ENCODE measurements around the gene TMEM250. TPM values are rescaled to one million over a fixed set of nuclear protein-coding genes. Genes with fewer than 3 reads are reported as not detected.
"Not testable (repeated sequence)": the region's sequence is repeated elsewhere in the genome, so short reads cannot be mapped to it uniquely, and the experiment has no call there.

The TMEM250 gene
- 26.9 TPM for total RNA-seq

GRCh38 chr9:136118320-136119060 lies at the start of gene TMEM250:
TSS of gene TMEM250 (minus strand) at chr9:136118875. CDS start at chr9:136116900, 1,975 bp downstream.
- peak; percentile 93 to 94 for DNase-seq (ENCODE audit: low spot score in 2 of 2)
- FAIRE-seq, result no peak

- DNase-seq (ENCODE audit: low spot score in 2 of 2) (no peak), FAIRE-seq (no peak)
Measured at GRCh38 chr9:136163248-136163850, 44.7 kb upstream of the TMEM250 start.

DNA sequence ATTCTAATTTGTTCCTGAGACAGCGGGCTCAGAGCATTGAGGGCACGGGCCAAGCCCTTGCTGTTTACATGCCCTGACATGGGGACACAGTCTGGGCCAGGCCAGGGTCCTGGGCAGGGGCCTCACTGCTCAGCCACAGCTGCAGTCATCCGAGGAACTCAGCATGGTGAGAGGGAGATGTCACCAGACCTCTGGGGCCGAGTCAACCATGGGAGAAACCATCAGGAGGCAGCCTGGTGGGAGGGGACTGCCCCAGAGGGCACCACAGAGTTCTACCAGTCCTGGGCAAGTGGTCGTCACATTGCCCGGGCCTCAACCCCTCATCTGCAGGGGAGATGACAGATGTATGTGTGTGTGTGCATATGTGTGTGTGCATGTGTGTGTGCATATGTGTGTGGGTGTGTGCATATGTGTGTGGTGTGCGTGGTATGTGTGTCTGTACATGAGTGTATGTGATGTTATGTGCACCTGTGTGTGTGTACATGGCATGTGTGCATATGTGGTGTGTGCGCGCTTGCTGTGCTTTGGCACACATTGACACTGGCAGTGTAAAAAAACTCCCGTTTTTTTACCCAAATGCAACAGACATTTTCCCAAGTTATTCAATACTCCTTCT lies 42.4 kb upstream of the TMEM250 start:
- FAIRE-seq (no peak), DNase-seq (ENCODE audit: low spot score in 2 of 2) (no peak)

DNA sequence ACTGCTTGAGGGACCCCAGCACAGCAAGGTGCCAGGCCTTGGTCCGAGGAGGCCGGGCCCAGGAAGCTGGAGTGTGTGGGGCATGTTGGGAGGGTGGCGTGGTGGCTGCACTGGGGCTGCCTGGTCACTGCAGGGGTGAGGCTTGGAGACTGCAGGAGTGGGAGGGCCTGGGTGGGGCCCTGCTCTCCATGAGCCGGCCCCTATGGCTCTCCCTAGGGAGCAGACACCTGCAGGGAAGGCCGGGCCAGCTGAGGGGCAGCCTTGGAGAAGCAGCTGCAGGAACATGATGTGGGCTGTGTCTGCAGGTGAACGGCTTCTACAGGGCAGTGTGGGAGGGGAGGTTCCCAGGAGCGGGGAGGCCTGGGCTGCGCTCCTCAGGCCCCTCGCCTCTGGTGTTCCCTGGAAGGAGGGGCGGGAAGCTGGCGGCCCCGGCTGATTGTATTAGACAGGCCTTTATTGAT lies 41.7 kb upstream of the TMEM250 start:
- DNase-seq (ENCODE audit: low spot score in 2 of 2), result no peak
- no peak for FAIRE-seq

DNA sequence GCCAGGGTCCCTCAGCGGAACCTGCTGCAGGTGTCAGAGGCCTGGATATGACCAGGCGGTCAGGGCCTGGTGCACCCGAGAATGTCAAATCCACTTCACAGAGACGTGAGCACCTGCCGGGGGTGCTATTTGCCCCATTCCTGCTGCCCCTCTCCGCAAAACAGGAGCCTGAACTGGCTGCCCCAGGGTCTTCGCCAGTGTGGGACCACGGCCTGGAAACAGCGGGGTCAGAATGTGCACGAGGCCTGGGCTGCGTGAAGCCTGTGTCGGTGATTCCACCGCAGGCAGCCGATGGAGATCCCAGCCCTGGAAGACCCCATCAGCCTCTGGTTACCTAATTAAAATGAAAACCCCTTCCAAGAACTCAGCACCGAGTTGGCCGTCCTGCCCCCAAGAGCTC lies 41.2 kb upstream of the TMEM250 start:
- FAIRE-seq (no peak), DNase-seq (ENCODE audit: low spot score in 2 of 2) (no peak)

DNA sequence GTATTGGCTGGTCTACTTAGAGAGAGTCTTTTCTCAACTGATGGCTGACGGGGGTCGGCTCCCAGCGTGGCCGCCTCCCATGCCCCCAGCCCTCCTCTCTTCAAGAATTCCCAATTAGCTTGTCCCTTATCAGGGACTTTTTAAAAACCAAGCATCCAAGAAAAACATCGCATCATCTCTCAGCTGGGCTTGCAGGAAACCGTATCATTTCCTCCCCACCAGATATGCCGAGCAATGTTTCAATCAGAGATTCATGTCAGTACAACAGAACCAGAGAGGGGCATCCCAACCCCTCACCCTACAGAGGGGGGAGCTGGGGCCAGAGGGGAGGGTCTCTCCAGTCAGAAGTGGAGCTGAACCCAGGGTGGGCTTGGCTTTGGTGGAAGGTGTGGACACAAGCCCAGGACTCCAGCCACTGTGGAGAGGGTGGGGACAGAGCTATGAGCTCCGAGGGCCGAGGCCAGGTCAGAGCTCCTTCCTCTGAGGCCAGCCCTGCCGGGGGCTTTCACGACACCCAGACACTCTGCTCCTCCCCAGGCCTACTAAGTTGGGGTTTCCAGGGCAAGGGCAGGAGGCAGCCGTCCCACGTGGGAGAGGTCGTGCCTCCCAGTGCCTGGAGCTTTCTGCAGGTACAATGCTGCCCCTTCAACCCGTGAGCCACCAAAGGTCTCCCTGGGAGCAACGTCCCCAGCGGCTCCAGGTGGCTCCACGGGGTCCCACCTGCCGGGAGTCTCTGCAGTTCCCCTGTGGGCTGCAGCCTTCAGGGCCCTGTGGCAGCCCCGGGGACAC lies 39.0 kb upstream of the TMEM250 start:
- DNase-seq (ENCODE audit: low spot score in 2 of 2), result no peak
- FAIRE-seq, result no peak

DNA sequence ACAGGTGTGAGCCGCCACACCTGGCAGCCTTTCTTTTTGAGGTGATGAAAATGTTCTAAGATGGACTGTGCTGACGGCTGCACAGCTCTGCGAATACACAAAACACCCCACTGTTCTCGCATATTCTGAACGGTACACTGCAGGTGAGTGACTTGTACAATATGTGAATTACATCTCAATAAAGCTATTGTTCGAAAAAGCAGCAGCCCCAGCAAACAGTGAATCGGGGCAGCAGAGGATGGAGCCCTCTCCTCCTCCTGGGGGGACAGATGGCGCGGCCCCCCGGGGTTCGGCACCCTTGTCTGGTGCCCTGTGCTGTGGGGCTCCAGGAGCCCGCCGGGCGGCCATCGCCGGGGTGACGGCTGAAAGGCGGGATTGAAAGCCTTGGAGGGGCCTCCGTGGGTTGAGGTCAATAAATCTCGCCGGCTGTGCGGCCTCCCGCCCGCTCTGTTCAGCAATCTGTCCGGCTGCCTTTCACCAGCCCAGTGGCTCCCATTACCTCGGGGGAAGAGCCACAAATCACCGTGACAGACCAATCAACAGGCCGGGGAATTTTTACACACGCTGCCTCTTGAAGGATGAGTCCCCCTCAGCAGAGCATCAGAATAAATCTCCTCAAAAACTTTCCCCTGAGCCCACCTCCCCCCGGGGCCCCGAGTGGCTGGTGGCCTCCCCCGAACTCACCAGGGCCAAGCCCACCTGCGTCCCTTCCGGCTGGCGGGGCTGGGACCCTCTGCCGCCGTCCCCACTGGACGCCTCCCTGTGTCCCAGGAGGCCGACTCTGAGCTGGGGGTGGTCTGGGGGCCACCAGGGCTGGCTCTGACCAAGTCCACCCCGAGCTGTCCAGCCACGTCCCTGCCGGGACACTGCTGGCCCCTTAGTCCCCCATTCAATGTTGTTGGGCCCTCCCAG lies 37.8 kb upstream of the TMEM250 start:
- DNase-seq (ENCODE audit: low spot score in 2 of 2), result no peak
- no peak for FAIRE-seq

DNA sequence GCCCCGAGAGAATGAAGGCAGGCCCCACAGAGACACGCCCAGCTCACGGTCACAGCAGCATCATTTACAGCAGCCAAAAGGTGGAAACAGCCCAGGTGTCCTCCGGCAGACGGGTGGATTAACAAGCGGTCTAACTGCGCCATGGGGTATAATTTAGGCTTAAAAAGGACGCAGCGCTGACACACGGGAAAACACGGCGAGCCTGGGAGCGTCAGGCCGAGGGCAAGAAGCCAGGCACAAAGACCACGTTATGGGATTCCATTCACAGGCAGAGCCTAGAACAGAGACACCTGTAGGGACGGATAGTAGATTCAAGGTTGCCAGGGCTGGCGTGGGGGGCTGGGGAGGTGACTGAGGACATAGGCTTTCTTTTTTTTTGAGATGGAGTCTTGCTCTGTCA lies 36.9 kb upstream of the TMEM250 start:
- no peak for DNase-seq (ENCODE audit: low spot score in 2 of 2)
- FAIRE-seq, result no peak

GRCh38 chr9:136154943-136155342 lies 36.3 kb upstream of the TMEM250 start:
- FAIRE-seq, result no peak
- DNase-seq (ENCODE audit: low spot score in 2 of 2), result no peak

DNA sequence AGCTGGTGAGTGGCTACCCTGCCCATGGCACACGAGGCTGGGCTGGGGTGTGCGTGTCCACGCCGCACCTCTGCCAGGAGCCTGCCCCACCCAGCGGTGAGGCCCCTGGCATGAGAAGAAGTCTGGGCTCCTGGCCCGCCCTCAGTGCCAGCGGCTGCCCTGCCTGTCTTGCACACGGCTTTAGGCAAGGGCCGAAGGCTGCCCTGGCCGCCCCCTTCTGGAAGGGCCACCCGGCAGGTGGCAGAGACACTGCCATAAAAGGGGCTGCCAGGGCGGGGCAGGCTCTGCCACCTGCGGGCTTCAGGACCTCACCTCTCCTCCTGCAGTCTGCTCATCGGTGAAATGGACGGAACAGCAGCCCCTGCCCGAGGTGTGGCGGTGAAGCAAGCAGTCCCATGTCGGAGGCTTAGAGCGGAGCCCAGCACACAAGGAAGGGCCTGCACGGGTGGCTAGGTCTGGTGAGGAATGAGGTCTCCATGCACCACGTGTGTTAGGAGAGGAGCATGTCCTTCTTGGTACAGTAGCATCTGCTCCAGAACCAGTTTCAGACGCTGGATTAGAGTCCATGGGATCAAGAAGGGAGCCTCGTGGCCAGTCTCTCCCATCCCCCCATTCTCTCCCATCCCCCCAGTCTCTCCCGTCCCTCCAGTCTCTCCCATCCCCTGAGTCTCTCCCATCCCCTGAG lies 34.8 kb upstream of the TMEM250 start:
- DNase-seq (ENCODE audit: low spot score in 2 of 2) (no peak), FAIRE-seq (no peak)

- DNase-seq (ENCODE audit: low spot score in 2 of 2), result no peak
- FAIRE-seq, result no peak
Measured at GRCh38 chr9:136152931-136153330, 34.3 kb upstream of the TMEM250 start.

DNA sequence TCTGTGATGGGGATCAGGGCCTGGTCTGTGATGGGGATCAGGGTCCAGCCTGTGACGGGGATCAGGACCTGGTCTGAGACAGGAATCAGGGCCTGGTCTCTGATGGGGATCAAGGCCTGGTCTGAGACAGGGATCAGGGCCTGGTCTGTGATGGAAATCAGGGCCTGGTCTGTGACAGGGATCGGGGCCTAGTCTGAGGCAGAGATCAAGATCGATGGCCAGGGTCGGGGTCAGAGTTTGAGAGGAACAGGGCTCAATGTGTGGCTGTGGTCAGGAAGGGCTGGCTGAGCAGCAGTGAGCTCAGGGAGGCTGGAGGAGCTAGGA lies 33.8 kb upstream of the TMEM250 start:
- DNase-seq (ENCODE audit: low spot score in 2 of 2) (no peak), FAIRE-seq (no peak)

DNA sequence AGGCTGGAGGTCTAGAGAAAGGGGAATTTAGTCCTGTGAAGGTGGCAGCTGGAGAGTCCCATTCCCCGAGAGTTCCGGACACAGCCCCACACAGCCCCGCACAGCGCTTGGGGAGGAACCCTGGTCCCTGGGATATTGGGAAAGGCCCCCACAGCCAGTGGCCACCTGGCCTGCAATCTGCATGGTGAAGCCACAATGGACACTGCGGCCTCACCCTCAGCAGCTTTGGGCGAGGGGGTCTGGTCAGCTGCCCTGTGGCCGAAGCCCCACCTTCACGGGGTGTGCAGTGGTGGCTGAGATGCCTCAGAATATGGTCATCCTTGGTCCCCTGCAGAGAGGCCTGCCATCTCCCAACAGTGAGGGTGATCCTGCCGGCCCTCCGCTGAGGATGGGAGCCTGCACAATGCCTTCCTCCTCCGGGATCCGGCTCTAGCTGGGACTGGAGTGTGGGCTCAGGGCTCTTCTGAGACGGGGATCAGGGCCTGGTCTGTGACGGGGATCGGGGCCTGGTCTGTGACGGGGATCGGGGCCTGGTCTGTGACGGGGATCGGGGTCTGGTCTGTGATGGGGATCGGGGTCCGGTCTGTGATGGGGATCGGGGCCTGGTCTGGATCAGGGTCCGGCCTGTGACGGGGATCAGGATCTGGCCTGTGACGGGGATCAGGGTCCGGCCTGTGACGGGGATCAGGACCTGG lies 33.3 kb upstream of the TMEM250 start:
- DNase-seq (ENCODE audit: low spot score in 2 of 2), result no peak
- no peak for FAIRE-seq

DNA sequence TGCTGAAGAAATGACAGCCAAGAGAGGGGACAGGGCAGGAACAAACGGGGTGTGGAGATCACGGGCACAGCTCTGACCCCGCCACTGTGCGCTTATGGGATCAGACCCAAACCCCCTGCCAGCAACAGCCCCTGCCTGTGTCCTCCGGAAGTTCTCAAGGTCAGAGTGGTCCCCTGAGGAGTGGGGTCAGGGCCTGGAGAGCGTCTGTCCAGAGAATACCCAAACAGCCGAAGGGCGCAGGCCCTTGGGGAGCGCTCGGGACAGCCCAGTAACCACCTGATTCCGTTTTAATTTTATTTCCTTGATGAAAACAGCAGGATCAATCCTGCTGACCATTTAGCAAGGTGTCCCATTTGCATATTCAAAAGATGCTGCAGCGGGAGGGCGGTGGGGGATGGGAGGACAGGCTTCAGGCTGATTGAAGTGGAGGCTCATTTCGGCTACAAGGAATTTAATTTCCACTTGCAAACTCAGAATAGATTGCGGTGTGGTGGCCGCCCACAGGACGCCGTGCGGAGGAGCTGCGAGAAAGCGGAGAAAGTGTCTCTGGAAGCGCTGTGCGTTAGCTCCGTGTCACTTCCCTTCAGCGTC lies 32.6 kb upstream of the TMEM250 start:
- no peak for DNase-seq (ENCODE audit: low spot score in 2 of 2)
- FAIRE-seq, result no peak

DNA sequence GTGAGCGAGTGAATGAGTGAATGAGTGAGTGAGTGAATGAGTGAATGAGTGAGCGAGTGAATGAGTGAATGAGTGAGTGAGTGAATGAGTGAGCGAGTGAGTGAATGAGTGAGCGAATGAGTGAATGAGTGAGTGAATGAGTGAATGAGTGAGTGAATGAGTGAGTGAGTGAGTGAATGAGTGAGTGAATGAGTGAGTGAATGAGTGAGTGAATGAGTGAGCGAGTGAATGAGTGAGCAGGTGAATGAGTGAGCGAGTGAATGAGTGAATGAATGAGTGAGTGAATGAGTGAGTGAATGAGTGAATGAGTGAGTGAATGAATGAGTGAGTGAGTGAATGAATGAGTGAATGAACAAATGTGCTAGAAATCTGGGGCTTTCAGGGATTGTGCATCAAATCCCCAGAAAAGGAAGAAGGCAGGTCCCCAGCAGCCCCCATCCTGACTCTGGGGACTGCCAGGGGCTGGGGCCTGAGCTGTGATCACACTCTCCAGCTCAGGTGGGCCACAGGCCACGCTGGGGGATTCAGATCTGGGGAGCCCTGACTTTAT lies 32.1 kb upstream of the TMEM250 start:
- not testable (repeated sequence) for FAIRE-seq; DNase-seq (ENCODE audit: low spot score in 2 of 2)

- DNase-seq (ENCODE audit: low spot score in 2 of 2) (no peak), FAIRE-seq (no peak)
Measured at GRCh38 chr9:136149853-136150252, 31.2 kb upstream of the TMEM250 start.

GRCh38 chr9:136149337-136149736 lies 30.7 kb upstream of the TMEM250 start:
- DNase-seq (ENCODE audit: low spot score in 2 of 2) (no peak), FAIRE-seq (no peak)

- DNase-seq (ENCODE audit: low spot score in 2 of 2), result no peak
- no peak for FAIRE-seq
Measured at GRCh38 chr9:136148766-136149165, 30.1 kb upstream of the TMEM250 start.

Data from frontal cortex (tissue), 4 donors.